D721Med (cell line): Measurements from ENCODE around the gene GGA2.

ENCODE experiments used
- DNase-seq: peaks from one replicate; pipeline ENCODE4 v3.0.0; 2011; ENCODE audit warnings: low spot score; ENCODE audit not compliant: insufficient read length
- FAIRE-seq: peaks from 2 replicates; lab custom pipeline; 2011; peaks lifted over from hg19 to GRCh38; lab: Jason Lieb, UNC
- TF ChIP-seq, protein P1 (sequence below): IDR thresholded peaks from 2 replicates; pipeline ENCODE4 v1.5.1; 2012; ENCODE audit warnings: mild to moderate bottlenecking, control low read depth; ENCODE audit not compliant: insufficient read depth; ENCODE audit errors: missing control alignments

The GGA2 gene

DNA sequence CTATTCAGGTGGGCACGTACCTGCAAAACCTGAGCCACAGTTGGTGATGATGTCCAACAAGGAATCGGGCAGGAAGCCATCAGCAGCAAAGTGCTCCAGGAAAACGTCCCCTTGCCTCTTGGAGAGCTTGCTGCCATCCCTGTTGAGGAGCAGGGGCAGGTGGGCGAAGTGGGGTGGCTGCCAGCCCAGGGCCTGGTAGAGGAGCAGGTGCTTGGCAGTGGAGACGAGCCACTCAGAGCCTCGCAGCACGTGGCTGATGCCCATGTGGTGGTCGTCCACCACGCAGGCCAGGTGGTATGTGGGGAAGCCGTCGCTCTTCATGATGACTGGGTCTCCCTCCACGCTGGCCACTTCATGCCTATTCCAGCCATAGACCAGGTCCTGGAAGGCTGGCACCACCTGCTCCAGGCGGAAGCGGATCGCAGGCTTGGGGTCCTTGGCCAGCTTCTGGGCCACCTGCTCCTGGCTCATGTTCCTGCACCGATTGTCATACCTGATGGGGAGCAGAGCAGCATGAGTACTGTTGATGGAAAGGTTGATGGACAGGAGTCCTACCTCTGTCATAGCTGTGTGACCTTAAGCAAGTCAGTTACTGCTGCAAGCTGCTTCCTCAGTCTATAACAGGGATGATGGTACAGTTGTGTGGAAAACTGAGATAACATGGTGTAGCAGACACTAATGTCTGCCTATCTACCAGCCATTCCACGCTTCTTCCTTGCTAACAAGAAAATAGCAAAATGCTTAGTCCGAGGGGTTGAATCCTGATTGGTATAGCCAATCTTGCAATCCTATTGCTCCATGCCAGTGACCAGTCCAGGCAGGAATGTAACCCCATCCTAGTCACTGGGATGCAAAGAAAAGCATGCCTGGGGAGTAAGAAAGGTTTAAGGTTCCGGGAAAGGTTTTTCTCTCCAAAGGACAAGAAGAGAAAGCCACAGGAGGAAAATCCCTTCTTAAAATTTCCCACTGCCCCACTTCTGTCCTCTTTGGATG lies 24.9 kb upstream of the GGA2 start:
- DNase-seq (no peak), FAIRE-seq (no peak)
- TF ChIP-seq, protein P1, sequence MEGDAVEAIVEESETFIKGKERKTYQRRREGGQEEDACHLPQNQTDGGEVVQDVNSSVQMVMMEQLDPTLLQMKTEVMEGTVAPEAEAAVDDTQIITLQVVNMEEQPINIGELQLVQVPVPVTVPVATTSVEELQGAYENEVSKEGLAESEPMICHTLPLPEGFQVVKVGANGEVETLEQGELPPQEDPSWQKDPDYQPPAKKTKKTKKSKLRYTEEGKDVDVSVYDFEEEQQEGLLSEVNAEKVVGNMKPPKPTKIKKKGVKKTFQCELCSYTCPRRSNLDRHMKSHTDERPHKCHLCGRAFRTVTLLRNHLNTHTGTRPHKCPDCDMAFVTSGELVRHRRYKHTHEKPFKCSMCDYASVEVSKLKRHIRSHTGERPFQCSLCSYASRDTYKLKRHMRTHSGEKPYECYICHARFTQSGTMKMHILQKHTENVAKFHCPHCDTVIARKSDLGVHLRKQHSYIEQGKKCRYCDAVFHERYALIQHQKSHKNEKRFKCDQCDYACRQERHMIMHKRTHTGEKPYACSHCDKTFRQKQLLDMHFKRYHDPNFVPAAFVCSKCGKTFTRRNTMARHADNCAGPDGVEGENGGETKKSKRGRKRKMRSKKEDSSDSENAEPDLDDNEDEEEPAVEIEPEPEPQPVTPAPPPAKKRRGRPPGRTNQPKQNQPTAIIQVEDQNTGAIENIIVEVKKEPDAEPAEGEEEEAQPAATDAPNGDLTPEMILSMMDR: no peak

DNA sequence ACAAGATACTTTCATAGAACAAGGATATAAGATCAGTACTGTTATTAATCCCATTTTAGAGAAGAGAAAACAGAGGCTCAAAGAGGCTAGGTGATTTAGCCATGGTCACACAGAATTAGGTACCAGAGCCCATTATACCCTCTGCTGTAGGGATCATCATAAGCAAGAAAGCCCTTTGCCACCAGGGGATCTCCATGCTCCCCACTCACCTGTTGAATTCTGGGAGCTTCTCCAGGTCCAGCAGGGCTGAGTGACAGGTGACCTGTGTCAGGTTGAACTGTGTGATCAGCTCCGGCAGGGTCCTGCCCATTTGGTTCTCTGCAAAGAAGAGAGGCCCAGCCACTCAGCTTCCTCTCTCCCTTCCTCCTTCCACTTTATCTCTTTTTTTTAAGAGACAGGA lies 22.2 kb upstream of the GGA2 start:
- DNase-seq: no peak
- FAIRE-seq: no peak
- TF ChIP-seq, protein P1: no peak

DNA sequence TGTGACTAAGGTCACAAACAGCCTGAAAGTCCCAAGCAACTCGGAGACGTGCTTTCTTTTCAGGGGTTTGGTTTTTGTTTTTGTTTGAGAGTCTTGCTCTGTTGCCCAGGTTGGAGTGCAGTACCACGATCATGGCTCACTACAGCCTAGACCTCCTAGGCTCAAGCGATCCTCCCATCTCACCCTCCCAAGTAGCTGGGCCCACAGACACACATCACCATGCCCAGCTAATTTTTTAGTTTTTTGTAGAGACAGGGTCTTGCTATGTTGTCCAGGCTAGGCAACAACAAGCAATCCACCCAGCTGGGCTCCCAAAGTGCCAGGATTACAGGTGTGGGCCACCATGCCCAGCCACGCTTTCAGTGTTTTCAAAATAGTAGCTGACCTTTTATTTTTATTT lies 19.8 kb upstream of the GGA2 start:
- FAIRE-seq (no peak), DNase-seq (no peak)
- TF ChIP-seq, protein P1: no peak

DNA sequence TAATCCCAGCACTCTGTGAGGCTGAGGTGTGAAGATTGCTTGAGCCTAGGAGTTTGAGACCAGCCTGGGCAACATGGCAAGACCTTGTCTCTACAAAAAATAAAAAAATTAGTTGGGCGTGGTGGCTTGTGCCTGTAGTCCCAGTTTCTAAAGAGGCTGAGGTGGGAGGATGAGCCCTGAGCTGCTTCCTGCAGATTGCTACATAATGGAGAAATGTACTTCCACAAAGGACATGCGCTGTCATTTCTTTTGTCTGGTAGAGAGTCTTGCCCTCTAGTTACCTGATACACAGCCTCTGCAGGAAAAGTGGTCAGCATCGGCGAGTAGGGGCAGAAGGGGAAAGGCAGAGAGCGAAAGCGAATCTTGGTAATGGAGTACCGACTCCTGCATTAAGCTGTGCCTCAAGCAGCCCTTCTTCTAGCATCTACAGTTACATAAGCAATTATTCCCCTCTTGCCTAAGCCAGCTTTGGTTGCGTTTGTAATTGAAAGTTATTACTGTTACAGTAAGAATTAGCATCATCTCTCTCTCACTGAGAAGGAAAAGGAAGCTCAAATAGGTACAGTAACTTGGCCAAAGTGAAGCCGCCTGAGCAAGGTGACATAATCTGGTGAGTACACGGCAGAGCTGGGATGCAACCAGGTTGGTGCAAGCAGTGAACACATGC lies 18.5 kb upstream of the GGA2 start:
- TF ChIP-seq, protein P1: no peak
- FAIRE-seq (no peak), DNase-seq (no peak)

DNA sequence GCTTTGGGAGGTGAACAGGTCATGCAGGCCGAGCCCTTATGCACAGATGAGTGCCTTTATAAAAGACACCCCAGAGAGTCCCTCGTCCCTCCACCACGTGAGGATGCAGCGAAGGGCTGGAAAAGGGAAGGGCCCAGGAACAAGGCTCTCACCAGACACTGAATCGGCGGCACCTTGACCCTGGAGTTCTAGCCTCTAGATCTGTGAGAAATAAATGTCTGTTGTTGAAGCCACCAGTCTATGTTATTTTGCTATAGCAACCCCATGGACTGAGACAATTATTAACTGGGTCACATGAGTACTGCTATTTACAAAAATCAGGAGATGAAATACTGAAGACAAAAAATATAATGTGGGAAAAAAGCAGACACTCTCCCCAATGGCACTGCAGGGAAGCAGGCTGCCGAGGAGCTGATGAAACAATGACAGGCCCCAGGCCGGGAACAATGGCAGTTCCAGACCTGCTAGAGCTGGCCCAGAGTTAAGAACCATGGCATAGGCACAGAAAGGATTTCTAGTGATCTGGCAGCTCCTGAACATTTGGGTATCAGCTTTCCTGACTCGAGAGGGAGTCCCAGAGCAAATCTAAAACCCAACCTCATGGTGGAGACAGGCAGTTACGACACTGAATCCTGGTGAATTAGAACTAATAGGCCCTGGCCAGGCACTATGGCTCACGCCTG lies 17.8 kb upstream of the GGA2 start:
- TF ChIP-seq, protein P1: no peak
- DNase-seq (no peak), FAIRE-seq (no peak)

DNA sequence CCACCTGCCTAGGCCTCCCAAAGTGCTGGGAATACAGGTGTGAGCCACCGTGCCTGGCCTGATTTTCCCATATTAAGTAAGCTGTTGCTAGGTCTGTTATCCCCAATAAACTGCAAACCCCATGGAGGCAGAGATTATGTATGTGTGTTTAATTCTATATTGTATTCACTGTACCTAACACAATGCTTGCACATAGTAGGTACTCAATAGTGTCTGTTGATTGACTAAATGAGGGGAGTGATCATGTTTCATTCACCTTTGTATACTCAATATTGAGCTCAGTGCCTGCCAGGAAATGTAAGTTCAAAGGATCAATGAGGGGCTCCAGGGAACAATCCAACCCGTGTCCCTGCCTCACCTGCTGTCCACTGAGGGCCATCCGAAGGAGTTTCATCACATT lies 14.6 kb upstream of the GGA2 start:
- no peak for DNase-seq
- TF ChIP-seq, protein P1: no peak
- no peak for FAIRE-seq
